Stimulated activated CD4-positive, alpha-beta T cell treated with anti-CD3 and anti-CD28 coated beads, Interleukin-4, amount 100 ng/mL, for 1 hour (primary cell): ENCODE measurements around the gene LSM10.

ENCODE experiments used
- DNase-seq: peaks from one replicate; pipeline ENCODE4 v3.0.0-alpha.2; 2020

LSM10 gene

DNA sequence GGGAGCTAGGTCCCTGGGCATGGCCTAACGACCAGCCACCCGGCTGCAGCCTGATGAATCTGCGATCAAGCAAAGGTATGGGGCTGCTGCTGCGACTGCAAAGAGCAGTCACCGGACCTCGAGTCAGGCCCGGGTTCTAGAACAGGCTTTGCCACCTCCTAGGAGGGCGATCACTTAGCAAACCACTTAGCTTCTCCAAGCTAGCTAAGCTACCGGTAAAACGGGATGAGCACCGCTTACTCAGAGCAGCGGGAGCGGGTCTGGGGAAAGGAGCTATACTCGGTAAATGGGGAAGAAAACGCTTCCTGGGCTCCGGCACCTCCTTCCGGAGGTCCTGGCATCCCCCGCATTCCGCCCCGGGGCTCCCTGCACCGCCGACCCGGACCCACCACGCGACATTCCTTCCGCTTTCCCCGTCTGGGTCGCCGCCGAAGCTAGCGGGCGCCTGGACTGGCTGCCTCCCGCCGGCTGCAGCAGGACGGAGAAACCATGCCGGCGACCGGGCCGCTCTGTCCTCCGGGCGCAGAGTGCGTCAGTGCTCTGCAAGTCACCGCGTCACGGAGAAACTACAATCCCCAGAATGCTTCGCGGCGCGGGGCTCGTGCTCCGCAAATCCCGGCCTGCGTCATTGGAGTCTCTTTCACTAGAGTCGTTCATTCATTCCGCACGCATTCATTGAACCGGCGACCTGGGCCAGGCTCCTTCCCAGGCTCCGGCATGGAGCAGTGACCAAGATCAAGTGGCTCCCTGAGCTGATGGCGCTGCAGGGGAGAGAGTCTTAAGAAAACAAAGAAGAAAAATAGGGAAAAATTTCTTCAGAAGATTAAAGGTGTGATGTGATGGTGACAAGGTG is at the start of gene LSM10:
TSS of gene LSM10 (minus strand) at position 531 of the 853 bp plus-strand sequence. CDS start 3,779 bp downstream, outside the sequence.
- DNase-seq, result peak; percentile 93

DNA sequence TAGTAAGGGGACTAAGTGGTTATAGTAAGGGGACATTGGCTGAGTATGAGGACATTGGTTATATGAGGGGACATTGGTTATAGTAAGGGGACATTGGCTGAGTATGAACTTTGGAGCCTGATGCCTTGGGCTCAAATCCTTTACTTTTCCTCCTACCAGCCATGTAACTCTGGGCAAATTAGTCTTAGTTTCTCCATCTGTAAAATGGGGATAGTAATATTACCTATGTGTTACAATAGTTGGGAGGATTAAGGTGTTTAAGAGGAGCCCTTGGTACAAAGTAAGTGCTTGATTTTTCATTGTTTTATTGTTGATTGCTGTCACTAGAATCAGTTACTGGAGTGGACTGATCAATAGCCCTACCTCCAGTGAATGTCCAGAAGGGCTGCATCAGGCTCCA is 49.7 kb upstream of the LSM10 start:
- DNase-seq, result no peak

DNA sequence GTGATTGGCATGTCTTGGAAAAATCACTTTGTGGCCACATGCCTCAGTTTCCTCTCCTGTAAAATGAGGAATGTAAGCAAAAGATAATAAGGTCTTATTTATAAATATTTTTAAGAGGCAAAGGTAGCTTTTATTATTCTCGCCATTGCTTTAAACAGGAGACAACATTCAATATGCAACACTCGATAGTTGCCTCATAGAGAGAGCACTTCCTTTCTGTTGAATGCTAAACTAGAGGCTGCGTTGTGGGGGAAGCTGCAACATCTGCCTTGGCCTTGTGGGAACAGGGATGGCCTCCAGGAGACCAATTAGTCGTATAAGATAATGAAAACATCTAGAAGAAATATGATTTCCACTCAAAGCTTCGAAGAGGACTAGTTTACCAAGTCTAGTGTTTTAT is 49.0 kb upstream of the LSM10 start:
- DNase-seq, result no peak

DNA sequence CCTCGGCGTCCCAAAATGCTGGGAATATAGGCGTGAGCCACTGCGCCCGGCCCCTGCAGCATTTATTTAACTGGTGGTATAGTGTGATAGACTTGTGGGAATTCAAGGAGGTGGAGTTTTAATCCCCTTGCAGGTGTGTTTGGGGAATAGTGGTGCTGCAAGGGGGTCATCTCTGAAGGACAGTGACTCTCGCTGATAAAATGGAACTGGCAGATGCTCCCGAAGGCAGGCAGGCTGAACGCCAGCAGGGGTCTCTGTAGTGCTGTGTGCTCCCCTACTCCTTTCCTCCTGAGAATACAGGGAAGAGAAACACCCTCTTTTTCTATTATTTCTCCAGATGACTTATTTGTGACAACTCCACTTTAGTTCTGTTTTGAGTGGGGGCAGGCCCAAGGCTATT is 48.6 kb upstream of the LSM10 start:
- no peak for DNase-seq

DNA sequence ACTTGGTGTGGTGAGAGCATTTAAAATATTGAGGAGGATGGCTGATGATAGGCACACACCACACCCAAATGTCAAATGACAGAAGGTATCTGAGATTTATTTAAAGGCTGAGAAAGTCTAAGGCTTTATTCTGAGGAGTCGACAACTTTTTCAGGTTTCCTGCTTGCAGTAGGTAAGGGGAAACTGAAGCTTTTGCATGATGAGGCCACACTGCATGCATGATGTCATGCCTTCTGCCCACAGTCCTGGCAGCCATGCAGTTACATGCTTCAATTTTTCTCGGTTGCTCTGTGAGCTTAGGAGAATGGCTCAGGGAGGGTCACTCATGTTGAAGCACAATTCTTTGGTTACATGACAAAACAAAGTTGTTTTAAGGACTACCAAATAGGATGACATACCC is 45.6 kb upstream of the LSM10 start:
- DNase-seq, result no peak

DNA sequence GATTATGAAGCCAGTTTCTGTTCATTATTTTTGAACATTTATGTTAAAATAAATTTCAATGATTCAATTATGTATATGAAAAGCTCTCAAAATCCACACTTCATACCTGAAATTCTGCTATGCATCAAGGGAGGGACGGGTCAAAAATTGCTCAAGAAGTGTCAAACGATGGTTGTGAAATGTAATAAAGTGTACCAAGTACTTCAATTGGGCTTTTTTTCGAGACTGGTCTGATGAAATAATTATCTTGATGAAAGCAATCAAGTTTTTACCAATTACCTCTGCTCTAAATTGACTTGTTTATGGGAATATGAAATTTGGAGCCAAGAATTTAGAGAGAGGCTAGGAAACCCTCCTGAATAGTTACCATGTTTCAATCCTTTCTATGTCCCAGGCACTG is 44.6 kb upstream of the LSM10 start:
- DNase-seq, result no peak

DNA sequence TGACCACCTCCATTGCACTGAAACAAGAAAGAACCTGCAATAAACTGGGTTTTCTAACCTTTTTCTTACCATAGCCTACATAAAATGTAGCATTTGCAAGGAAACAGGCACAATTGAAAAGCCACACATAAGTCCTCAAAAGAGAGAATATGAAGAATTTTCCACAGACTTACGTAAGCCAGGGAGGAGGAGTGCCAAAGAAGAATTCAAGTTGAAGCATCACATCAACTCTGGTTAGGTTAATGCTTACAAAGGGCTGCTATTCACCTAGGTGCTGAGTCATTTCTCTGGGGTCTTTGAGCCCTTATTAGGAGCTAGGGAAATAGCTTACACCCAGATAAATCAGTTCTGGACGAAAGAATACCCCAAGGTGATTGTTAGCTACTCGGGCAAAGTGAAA is 42.9 kb upstream of the LSM10 start:
- no peak for DNase-seq

DNA sequence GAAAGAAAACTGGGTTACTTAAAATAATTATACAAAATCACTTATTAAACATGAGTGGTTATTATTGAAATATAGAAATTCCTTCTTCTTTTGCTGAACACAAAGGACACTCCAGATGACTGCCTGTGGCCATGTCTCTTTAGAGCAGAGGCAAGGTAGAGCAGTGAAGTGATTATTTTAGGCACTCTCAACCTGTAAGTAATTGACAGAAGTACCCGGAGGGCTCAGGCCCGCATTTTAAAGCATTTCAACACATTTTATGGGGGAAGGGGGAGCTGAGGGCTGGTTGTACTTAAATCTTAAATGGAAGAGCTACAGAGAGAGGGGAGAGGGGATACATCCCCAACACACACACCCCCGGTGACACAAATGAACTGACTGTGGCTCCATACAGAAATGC is 42.3 kb upstream of the LSM10 start:
- DNase-seq, result no peak

DNA sequence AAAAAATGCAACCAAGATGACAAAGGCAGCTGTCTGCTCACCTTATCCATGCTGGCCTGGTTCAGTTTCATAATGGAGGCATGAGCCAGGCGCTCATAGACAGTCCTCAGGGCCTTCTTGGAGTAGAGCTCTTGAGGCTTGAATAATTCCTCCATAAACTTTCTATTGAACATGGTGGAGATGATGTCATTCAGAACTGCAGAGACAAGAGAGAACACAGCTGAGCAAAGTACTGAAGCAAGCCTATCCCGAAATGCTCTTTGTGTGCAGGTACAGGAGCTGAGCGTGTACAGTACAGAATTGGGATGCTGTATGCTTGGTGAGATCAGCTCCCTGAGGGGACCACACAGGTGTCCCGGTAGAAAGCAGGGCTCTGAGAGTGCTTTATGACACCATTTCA is 41.0 kb upstream of the LSM10 start:
- DNase-seq, result no peak

DNA sequence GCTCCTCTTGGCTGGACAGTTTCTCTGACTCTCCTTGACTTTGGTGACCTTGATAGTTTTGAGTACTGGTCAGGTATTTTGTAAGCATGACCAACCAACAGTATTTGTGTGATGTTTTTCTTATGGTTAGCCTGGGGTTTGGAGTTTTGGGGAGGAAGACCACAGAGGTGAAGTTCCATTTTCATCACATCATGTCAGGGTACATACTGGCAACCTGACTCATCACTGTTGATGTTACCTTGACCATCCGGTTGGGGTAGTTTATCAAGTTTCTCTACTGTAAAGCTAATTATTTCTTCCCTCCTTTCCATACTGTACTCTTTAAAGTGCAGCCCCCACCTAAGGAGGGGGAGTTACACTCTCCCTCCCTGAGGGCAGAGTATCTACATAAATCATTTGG is 39.1 kb upstream of the LSM10 start:
- no peak for DNase-seq

DNA sequence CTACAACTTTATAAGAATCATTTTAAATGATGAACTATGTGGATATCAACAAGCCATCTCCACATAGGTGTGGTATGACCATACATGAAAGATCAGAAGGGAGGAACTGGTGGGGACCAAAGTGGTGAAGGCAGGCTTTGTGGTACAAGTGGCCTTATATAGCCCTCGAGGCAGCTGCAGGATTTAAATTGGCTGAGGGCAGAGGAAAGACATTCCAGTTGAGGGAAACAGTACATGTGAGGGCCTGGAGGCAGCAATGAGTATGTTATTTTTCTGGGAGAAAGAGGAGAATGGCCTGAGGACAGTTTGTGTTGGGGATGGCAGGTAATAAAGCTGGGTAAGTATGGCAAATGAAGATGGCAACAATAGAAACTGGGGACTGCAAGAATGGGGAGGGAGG is 35.4 kb upstream of the LSM10 start:
- DNase-seq, result no peak

DNA sequence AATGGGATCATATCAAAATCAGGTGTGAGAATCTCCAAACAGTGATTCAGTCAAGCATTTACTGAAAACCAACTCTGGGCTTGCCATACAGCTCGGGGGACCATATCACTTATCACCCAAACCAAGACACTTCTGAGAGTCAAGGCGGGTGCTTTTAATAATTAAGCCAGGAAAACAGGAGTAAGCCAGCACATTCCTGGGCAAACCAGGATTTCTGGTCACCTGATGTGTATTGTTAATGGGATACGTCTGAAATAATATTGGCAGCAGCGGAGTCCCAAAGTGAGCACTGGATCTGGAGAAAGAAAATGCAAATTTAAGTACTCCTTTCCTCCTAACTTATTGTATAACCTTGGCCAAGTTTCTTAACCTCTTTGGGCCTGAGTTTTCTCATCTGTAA is 34.9 kb upstream of the LSM10 start:
- no peak for DNase-seq

DNA sequence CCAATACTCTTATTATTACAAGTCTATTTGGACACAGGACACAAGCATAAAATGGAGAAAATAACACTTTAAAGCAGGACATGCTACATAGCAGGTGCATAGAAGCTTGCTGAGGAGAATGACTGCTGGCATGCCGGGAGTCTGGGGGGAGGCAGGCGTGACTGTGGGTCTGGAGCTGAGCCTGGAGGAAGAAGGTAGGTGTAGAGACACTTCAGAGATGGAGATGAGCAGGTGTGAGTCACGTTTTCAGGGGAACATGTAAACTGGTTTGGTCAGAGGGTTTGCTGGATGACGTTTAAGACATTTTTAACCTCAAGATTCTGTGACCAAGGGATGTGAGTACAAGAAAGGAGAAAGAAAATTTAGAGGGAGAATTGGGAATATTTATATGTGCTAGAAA is 28.1 kb upstream of the LSM10 start:
- DNase-seq, result no peak

DNA sequence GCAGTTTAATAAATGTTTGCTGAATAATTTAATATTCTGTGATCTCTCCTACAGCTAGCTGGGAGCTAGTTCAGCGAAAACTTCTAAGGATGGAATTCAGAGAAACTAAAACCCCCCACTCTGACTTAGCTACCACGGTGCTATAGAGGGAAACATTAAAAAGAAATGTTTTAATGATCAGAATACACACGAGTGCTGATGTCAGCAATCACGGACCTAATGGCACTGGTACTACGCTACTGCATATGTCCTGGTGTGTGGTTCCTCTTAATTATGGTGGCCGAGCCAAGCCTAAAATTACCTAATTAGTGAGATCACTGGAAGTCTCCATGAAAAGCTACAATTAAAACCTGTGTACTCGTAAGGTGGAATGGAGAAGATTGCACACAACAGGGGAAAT is 23.9 kb upstream of the LSM10 start:
- no peak for DNase-seq

DNA sequence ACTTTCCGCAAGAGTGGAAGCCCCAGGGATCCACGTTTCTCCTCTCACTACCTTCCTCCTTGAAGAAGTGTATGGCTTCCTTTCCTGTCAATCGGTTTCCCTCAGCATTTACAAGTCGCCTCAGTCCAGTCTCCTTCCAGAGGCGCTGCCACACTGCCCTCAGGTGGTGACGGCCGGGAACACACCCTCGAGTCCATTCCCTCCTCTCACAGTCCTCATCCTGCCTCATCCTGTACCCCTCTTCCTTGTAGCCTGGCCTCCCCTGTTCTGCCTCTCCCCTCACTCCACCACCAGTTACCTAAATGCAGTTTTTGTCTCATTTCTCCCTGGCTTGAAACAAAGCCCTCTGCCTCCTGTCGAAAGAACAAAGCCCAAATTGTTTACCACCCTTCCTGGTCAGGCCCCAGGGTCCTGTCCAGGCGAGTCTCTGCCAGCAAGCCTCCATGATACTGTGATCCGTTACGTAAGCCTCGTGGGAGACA is 23.2 kb upstream of the LSM10 start:
- DNase-seq, result peak; percentile 93

DNA sequence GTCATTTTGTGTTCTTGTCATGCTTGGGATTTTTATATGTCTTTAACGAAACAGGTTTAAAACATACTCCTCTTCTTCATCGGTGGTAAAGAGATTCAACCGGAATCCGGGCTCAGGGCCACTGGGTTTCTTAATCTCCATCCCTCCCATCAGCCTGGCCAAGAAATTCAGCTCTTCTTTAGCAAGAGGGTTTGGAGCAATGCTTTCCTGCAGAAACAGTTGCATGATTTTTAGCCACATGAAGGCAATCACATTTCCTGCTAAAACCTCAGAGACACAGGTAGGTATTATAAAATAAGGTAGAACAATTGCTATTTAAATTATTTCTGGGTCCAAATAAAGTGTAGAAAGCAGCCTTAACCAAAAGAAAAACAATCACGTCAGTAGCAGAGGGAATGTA is 22.7 kb upstream of the LSM10 start:
- DNase-seq, result no peak

DNA sequence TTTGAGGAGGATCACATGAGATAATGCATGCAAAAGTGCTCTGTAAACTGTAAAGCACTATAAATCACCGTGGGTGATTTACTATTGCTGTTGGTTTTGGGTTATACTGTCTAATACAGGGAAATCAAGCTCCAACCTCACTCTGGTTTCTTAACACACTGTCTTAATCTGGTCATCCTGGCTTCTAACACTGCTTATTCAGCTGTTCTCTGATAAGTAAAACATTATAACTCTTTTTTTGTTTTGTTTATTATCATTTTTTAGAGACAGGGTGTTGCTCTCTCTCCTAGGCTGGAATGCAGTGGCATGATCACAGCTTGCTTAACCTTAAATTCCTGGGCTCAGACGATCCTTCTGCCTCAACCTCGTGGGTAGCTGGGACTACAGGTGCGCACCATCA is 21.9 kb upstream of the LSM10 start:
- DNase-seq, result no peak

DNA sequence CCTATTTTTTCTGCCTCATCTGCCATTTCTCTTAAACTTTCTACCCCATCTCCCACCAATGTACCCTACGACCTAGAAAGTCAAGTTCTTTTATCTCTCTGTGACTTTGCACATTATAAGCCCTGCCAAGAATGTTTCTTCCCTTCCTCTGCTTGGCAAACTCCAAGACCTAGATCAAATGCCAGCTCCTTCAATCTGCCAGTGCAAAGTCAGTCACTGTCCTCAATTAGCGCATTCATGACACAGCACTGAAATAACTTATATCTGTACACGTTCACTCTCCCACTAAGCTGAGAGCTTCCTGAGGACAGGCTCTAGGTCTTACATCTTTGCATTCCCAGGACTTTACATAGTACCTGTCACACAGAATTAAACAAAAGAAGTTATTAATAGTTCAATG is 21.4 kb upstream of the LSM10 start:
- no peak for DNase-seq

DNA sequence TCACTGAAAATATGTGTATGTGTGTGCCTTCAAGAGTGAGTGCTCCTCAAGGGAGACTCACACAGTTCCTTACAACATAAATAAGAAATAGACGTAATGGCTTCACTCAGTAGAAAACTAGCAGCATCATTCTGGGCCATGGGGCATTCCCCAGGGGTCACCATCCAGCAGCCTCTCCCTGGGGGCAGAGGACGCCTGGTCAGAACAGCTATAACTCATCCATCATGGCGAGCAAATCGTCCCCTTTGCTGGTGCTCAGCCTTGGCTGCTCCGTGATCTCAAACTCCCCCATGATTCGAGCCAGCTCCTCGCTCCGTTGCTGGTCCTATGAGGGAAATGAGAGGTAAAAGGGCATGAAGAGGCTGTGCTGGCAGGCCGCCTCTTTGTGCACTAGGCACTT is 20.2 kb upstream of the LSM10 start:
- no peak for DNase-seq

DNA sequence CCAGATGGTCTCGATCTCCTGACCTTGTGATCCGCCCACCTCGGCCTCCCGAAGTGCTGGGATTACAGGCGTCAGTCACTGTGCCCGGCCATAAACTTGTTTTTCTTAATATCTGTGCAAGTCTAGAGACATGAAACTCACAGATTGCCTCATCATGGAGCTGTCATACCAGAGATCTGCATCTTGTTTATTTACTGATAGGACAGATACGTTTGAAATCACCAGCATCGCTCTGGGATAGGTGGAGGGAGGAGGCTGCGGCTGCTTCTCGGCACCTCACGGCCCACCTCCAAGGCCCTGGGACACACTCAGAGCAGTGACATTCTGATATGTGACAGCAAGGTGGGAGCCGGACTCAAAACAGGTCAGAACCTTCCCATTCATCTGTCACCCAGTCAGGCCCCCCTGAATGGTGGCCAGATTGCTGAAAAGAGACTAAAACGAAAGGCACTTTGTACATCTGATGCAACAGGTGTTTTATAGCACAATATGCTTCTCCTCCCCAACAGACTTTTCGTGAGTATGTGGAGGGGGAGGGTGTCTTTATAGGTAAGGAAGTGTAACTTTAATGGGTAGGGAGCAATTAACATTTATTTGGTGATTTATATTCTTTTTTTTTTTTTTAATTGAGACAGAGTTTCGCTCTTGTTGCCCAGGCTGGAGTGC is 18.1 kb upstream of the LSM10 start:
- DNase-seq, result no peak

DNA sequence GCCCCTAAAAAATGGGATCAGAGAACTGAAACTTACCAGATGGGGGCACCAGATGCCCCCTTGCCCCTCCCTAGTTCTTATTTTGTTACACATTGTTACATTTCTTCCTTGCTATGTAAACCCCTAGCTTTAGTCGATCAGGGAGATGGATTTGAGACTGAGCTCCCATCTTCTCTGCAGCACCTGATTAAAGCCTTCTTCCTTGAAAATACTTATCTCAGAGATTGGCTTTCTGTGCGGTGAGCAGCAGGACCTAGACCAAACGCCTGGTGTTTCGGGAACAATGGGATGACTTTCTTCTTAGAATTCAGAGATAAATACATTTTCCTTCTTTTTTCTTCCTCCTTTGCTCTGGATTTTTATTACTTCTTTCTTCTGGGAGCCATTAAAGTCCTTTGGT is 16.7 kb upstream of the LSM10 start:
- no peak for DNase-seq

DNA sequence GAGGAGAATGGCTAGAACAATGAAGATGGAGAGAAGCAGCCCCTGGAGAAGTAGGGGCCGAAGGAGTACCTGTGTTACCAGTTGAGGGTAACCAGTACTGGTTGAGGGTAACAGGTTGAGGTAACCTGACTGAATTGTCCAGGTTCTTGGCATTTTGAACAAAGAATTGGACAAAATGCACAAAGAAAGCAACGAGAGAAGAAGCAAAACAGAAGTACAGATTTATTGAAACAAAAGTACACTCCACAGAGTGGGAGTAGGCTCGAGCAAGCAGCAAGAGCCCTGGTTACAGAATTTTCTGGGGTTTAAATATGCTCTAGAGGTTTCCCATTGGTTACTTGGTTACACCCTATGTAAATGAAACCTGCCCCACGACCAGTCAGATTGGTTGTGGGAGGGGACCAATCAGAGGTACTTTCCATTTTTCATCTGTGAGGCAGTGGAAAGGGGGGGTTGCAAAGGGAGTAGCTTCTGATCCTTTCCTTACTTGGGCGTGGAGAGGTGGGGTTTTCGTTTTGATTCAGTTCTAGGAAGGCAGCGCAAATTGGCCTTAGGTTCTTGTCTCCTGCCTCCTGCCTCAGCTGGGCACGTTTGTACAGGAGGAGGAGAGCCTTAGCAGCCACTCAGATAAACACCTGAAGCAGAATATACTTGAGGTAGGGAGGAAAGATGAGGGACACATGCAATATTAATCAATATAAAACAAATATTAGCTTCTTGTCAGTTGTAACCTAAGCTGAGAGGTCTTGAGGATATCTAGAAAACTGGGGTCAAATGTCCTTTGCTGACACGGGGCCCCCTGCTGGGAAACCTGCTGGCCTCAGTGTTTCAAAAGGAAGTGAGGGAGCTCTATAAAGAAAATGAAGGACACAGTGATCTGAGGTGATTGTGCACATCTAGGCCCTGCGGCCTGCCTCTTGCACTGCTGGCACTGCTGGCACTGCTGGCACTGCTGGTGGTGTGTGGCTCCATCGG is 14.3 kb upstream of the LSM10 start:
- DNase-seq, result peak; percentile 18

DNA sequence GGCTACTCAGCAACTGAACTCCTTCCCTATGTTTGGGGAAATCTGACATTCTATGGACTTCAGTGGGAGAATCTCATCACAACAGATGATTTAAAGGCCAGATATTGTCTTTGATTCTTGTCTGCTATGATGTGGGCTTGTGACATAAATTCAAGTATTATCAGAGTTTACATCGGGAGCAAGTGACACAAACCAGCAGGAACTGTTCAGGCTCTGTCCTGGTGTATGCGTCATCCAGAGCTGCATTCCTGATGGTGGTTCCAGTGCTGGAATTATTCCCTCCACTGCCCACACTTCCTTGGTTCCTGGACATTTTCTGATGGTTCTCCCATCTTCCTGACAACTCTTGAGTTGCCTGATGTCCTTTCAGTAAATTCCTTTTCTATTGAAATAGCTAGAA is 10.8 kb upstream of the LSM10 start:
- DNase-seq, result no peak
